K562 (cell line): ENCODE data around the gene GP1BB. TPM values are rescaled to one million over a fixed set of nuclear protein-coding genes. Genes with fewer than 3 reads are reported as not detected.

ENCODE experiments used
- ELF4 ChIP-seq: fragments of 450-650 bp; formaldehyde crosslinking; IDR thresholded peaks from 2 replicates; pipeline ENCODE4 v1.4.0; 2022; ENCODE audit warnings: missing genetic modification characterization
- ETS1 ChIP-seq: conservative IDR thresholded peaks from 2 replicates; pipeline ENCODE4 v1.6.1; 2011; ENCODE audit warnings: low read depth, mild to moderate bottlenecking, low read length; ENCODE audit not compliant: control insufficient read depth
- GABPB2 ChIP-seq: fragments of 250-450 bp; sonication (Bioruptor Pico); conservative IDR thresholded peaks from 2 replicates; pipeline ENCODE4 v1.5.1; 2021; ENCODE audit warnings: mild to moderate bottlenecking
- MAZ ChIP-seq, 2 experiments: fragments of 450-650 bp in 1 of 2; sonication (generic) in 1 of 2; formaldehyde crosslinking; IDR thresholded peaks in 1 of 2; conservative IDR thresholded peaks in 1 of 2; 2 replicates each; pipeline versions ENCODE4 v1.4.0 to v1.5.0; 2020; ENCODE audit warnings: mild to moderate bottlenecking in 1 of 2, missing genetic modification reagents in 1 of 2
- SAP30 ChIP-seq: fragments of 200-600 bp; sonication (generic); IDR thresholded peaks from 2 replicates; pipeline ENCODE4 v1.6.1; 2012; ENCODE audit warnings: borderline replicate concordance, low read depth, mild to moderate bottlenecking, moderate library complexity, low read length, control low read depth, inconsistent platforms; ENCODE audit not compliant: insufficient read depth, poor library complexity, severe bottlenecking
- SMAD1 ChIP-seq: fragments of 150-350 bp; IDR thresholded peaks from 2 replicates; pipeline ENCODE4 v1.6.1; 2014; ENCODE audit warnings: low read length, low read depth; ENCODE audit not compliant: partially characterized antibody
- UBTF ChIP-seq, 2 experiments: IDR thresholded peaks; 2 replicates each; pipeline ENCODE4 v1.6.1; 2012; ENCODE audit warnings: improper control_type of control experiment in 2 of 2, low read depth in 2 of 2, low read length in 2 of 2, borderline replicate concordance in 1 of 2
- ZBTB40 ChIP-seq, 2 experiments: fragments of 450-650 bp in 1 of 2; sonication (generic) in 1 of 2; formaldehyde crosslinking in 1 of 2; IDR thresholded peaks; 2 replicates each; pipeline versions ENCODE4 v1.7.1 to v1.9.0; 2016 to 2022; ENCODE audit warnings: inconsistent platforms in 1 of 2, mild to moderate bottlenecking in 1 of 2, missing genetic modification reagents in 1 of 2
- ZBTB5 ChIP-seq: fragments of 450-650 bp; IDR thresholded peaks from 2 replicates; pipeline ENCODE4 v1.6.1; 2017; ENCODE audit warnings: antibody characterized with exemption
- ZNF586 ChIP-seq: fragments of 450-650 bp; formaldehyde crosslinking; conservative IDR thresholded peaks from 2 replicates; pipeline ENCODE4 v1.4.0; 2020; ENCODE audit warnings: mild to moderate bottlenecking, moderate library complexity
- polyA plus RNA-seq, 8 experiments: library from polyadenylated mRNA; depleted of rRNA in 4 of 8; stranded (reverse) in 5 of 8; unstranded in 3 of 8; fragments of >200 nt; fragmentation: Nextera tagmentation in 2 of 8; fragmentation: Illumina TruSeq in 1 of 8; extraction: Ambion mirVana in 2 of 8; extraction: Trizol in 1 of 8; gene quantifications; 2 replicates each; pipeline versions ENCODE4 v1.2.1 to v1.2.3, GENCODE V29; 2011 to 2014; ENCODE audit warnings: inconsistent platforms in 1 of 8, missing spikeins in 1 of 8
- total RNA-seq, 7 experiments: library from RNA; depleted of rRNA in 6 of 7; stranded (reverse); fragments of >200 nt in 6 of 7; fragmentation: Illumina TruSeq in 2 of 7; extraction: Trizol in 2 of 7; gene quantifications; 2 replicates each; pipeline versions ENCODE4 v1.2.1 to v1.2.3, GENCODE V29; 2011 to 2021; ENCODE audit warnings: low replicate concordance in 1 of 7

Gene GP1BB
- total and polyA plus RNA-seq, 9 of the 15 experiments (the other 6 are each of a cell fraction or from before 2014, with no cell fraction given) = 0.69 to 162 (median 2.8) TPM

DNA sequence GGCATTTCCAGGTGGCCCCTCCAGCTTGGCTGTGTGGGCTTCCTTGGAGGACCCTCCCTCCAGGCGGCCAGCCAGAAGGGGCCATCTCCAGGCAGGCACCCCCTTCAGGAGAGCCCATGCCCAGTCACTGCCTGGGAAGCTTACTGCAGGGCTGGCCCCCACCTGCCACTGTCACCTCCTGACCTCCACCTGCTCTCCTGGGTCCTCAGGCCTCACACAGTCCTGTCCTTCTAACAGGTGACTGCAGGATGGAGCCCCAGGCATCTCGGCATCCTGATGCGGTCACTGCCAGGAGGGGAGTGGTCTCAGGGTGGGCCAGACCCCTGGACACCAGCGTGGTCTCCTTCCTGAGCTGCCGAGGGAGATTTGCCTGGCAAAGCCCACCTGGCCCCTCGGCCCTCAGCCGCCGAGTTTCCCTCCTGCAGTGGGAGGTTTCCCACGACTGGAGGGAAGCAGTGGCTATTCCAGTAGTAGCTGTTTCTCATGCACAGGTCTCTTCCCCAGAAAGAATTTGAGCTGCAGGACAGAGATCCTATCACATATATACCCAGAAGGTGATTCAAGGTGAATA is 50.2 kb downstream of the GP1BB start (continued):
- TF ChIP-seq UBTF (IDR thresholded peaks at IDR 0.05; ENCODE audit: borderline replicate concordance in 1 of 2, low read depth in 2 of 2, low read length in 2 of 2) (0 out of 4 replicates have a peak, but pooled peaks of 1 of the 2 experiments have one; percentile 61), SMAD1 (no peak), ETS1 (0 out of 2 replicates have a peak, but pooled peaks have one; percentile 20), ZBTB5 (no peak), ELF4 (CRISPR knock-in tag) (no peak), MAZ (CRISPR knock-in tag; conservative IDR thresholded peaks at IDR 0.05 in 1 of 2, IDR thresholded peaks at IDR 0.05 in 1 of 2) (peak in 1 of 2 experiments; percentile 39; a peak in 2 of 4 replicates), GABPB2 (no peak), ZBTB40 (IDR thresholded peaks at IDR 0.05) (no peak), ZBTB40 (CRISPR knock-in tag; IDR thresholded peaks at IDR 0.05) (peak; percentile 33), SAP30 (peak; percentile 45), ZNF586 (CRISPR knock-in tag) (no peak)
